Measurements from ENCODE around the gene TENT5C.

DNA sequence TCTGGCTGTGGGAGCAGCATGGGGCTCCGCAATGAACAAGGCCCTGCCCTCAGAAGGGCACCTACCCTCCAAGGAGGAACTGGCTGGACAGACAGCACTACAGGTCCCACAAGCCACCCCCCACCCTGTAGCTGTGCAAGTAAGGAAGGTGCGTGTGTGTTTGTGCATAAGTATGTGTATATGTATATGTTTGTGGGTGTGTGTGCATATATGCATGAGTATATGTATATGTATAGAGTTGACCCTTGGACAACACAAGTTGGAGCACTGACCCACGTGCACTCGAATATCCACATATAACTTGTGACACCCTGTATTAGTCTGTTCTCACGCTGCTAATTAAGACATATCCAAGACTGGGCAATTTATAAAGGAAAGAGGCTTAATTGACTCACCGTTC is 22.6 kb upstream of the TENT5C start:
- TF ChIP-seq, protein P1, sequence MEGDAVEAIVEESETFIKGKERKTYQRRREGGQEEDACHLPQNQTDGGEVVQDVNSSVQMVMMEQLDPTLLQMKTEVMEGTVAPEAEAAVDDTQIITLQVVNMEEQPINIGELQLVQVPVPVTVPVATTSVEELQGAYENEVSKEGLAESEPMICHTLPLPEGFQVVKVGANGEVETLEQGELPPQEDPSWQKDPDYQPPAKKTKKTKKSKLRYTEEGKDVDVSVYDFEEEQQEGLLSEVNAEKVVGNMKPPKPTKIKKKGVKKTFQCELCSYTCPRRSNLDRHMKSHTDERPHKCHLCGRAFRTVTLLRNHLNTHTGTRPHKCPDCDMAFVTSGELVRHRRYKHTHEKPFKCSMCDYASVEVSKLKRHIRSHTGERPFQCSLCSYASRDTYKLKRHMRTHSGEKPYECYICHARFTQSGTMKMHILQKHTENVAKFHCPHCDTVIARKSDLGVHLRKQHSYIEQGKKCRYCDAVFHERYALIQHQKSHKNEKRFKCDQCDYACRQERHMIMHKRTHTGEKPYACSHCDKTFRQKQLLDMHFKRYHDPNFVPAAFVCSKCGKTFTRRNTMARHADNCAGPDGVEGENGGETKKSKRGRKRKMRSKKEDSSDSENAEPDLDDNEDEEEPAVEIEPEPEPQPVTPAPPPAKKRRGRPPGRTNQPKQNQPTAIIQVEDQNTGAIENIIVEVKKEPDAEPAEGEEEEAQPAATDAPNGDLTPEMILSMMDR (conservative IDR thresholded peaks at IDR 0.05 in 1 of 2, IDR thresholded peaks at IDR 0.05 in 1 of 2; ENCODE audit: extremely low read depth in 1 of 2, insufficient read depth in 1 of 2, low read depth in 1 of 2, low read length in 2 of 2), result no peak
- no peak for TF ChIP-seq EZH2 (IDR thresholded peaks at IDR 0.05; ENCODE audit: borderline replicate concordance, low read length)

Measured in mammary epithelial cell (primary cell).